K562 (cell line): ENCODE data around the gene PCDHGA8. TPM values are rescaled to one million over a fixed set of nuclear protein-coding genes. Genes with fewer than 3 reads are reported as not detected.

ENCODE experiments used
- CREB5 ChIP-seq: fragments of 250-450 bp; sonication (Bioruptor Pico); IDR thresholded peaks from 2 replicates; pipeline ENCODE4 v1.5.0; 2020; ENCODE audit warnings: mild to moderate bottlenecking
- DPF2 ChIP-seq: fragments of 450-650 bp; IDR thresholded peaks from 2 replicates; pipeline ENCODE4 v1.6.1; 2016
- FOXK2 ChIP-seq, 2 experiments: fragments of 450-650 bp; IDR thresholded peaks in 1 of 2; conservative IDR thresholded peaks in 1 of 2; 2 replicates each; pipeline ENCODE4 v1.6.1; 2016; ENCODE audit warnings: low read depth in 2 of 2, mild to moderate bottlenecking in 1 of 2
- ILK ChIP-seq: fragments of 450-650 bp; IDR thresholded peaks from 2 replicates; pipeline ENCODE4 v1.6.1; 2016; ENCODE audit warnings: missing genetic modification characterization, low read depth, mild to moderate bottlenecking, missing compliant biosample characterization, moderate library complexity, borderline replicate concordance
- KLF10 ChIP-seq: fragments of 250-450 bp; sonication (Bioruptor Pico); IDR thresholded peaks from 2 replicates; pipeline ENCODE4 v1.6.1; 2021; ENCODE audit warnings: matching md5 sums
- KLF16 ChIP-seq: IDR thresholded peaks from 2 replicates; pipeline ENCODE4 v1.6.1; 2016; ENCODE audit warnings: antibody characterized with exemption
- MTA1 ChIP-seq: fragments of 450-650 bp; IDR thresholded peaks from 2 replicates; pipeline ENCODE4 v1.6.1; 2017; ENCODE audit warnings: borderline replicate concordance
- NCOA1 ChIP-seq: fragments of 450-650 bp; IDR thresholded peaks from 2 replicates; pipeline ENCODE4 v1.6.1; 2016; ENCODE audit warnings: low read depth
- SMARCA4 ChIP-seq: fragments of 450-650 bp; IDR thresholded peaks from 2 replicates; pipeline ENCODE4 v1.6.1; 2016
- THRB ChIP-seq: fragments of 450-650 bp; formaldehyde crosslinking; conservative IDR thresholded peaks from 2 replicates; pipeline ENCODE4 v1.4.0; 2022; ENCODE audit warnings: mild to moderate bottlenecking, missing genetic modification characterization
- YY1 ChIP-seq, 3 experiments: IDR thresholded peaks; 2 replicates each; pipeline ENCODE4 v1.6.1; 2011; ENCODE audit warnings: low read length in 2 of 3, mild to moderate bottlenecking in 2 of 3, moderate library complexity in 2 of 3, borderline replicate concordance in 1 of 3, control low read depth in 1 of 3, low read depth in 1 of 3; ENCODE audit not compliant: insufficient read depth in 3 of 3, insufficient replicate concordance in 2 of 3, control insufficient read depth in 1 of 3, insufficient read length in 1 of 3; ENCODE audit errors: extremely low read depth in 1 of 3
- ZBTB7A ChIP-seq: IDR thresholded peaks from 2 replicates; pipeline ENCODE4 v1.6.1; 2011; ENCODE audit warnings: low read depth, mild to moderate bottlenecking, low read length, moderate library complexity, borderline replicate concordance; ENCODE audit not compliant: control insufficient read depth
- ZFPM2 ChIP-seq: fragments of 250-450 bp; sonication (Bioruptor Pico); IDR thresholded peaks from 2 replicates; pipeline ENCODE4 v1.5.1; 2022; ENCODE audit warnings: mild to moderate bottlenecking
- ZSCAN29 ChIP-seq: fragments of 450-650 bp; IDR thresholded peaks from 2 replicates; pipeline ENCODE4 v1.6.1; 2017
- polyA plus RNA-seq, 8 experiments: library from polyadenylated mRNA; depleted of rRNA in 4 of 8; stranded (reverse) in 5 of 8; unstranded in 3 of 8; fragments of >200 nt; fragmentation: Nextera tagmentation in 2 of 8; fragmentation: Illumina TruSeq in 1 of 8; extraction: Ambion mirVana in 2 of 8; extraction: Trizol in 1 of 8; gene quantifications; 2 replicates each; pipeline versions ENCODE4 v1.2.1 to v1.2.3, GENCODE V29; 2011 to 2014; ENCODE audit warnings: inconsistent platforms in 1 of 8, missing spikeins in 1 of 8
- total RNA-seq, 7 experiments: library from RNA; depleted of rRNA in 6 of 7; stranded (reverse); fragments of >200 nt in 6 of 7; fragmentation: Illumina TruSeq in 2 of 7; extraction: Trizol in 2 of 7; gene quantifications; 2 replicates each; pipeline versions ENCODE4 v1.2.1 to v1.2.3, GENCODE V29; 2011 to 2021; ENCODE audit warnings: low replicate concordance in 1 of 7
- TF ChIP-seq, protein P1 (sequence below): fragments of 250-450 bp; sonication (Bioruptor Pico); IDR thresholded peaks from 2 replicates; pipeline ENCODE4 v1.8.0; 2021; ENCODE audit warnings: borderline replicate concordance, mild to moderate bottlenecking, moderate library complexity; ENCODE audit not compliant: poor library complexity, severe bottlenecking
- TF ChIP-seq, protein P2 (sequence below): fragments of 250-450 bp; sonication (Bioruptor Pico); IDR thresholded peaks from 2 replicates; pipeline ENCODE4 v1.8.0; 2022; ENCODE audit warnings: inconsistent platforms

Gene PCDHGA8
- total and polyA plus RNA-seq, 9 of the 15 experiments (the other 6 are each of a cell fraction or from before 2014, with no cell fraction given) = 0.04 to 0.11 (median 0.07) TPM; not detected in 2

- TF ChIP-seq YY1 (IDR thresholded peaks at IDR 0.05; ENCODE audit: borderline replicate concordance in 1 of 3, control insufficient read depth in 1 of 3, extremely low read depth in 1 of 3, insufficient read depth in 3 of 3, insufficient read length in 1 of 3, insufficient replicate concordance in 2 of 3, low read depth in 1 of 3, low read length in 2 of 3) = no peak
- TF ChIP-seq, protein P1, sequence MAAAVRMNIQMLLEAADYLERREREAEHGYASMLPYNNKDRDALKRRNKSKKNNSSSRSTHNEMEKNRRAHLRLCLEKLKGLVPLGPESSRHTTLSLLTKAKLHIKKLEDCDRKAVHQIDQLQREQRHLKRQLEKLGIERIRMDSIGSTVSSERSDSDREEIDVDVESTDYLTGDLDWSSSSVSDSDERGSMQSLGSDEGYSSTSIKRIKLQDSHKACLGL = no peak
- TF ChIP-seq SMARCA4 = no peak
- no peak for TF ChIP-seq NCOA1
- TF ChIP-seq ZSCAN29 = peak; percentile 72
- TF ChIP-seq ZBTB7A = no peak
- TF ChIP-seq FOXK2 (conservative IDR thresholded peaks at IDR 0.05 in 1 of 2, IDR thresholded peaks at IDR 0.05 in 1 of 2; ENCODE audit: low read depth in 2 of 2) = no peak
- TF ChIP-seq MTA1 = no peak
- no peak for TF ChIP-seq ILK (tag)
- no peak for TF ChIP-seq DPF2
- no peak for TF ChIP-seq KLF10 (CRISPR knock-in tag)
- TF ChIP-seq, protein P2, sequence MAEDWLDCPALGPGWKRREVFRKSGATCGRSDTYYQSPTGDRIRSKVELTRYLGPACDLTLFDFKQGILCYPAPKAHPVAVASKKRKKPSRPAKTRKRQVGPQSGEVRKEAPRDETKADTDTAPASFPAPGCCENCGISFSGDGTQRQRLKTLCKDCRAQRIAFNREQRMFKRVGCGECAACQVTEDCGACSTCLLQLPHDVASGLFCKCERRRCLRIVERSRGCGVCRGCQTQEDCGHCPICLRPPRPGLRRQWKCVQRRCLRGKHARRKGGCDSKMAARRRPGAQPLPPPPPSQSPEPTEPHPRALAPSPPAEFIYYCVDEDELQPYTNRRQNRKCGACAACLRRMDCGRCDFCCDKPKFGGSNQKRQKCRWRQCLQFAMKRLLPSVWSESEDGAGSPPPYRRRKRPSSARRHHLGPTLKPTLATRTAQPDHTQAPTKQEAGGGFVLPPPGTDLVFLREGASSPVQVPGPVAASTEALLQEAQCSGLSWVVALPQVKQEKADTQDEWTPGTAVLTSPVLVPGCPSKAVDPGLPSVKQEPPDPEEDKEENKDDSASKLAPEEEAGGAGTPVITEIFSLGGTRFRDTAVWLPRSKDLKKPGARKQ (CRISPR knock-in tag) = no peak
- no peak for TF ChIP-seq CREB5 (CRISPR knock-in tag)
- no peak for TF ChIP-seq KLF16
- TF ChIP-seq ZFPM2 (CRISPR knock-in tag) = no peak
- no peak for TF ChIP-seq THRB (CRISPR knock-in tag)
Observed at GRCh38 chr5:141402553-141403243, 10.3 kb downstream of the PCDHGA8 start, which contains the start of gene PCDHGA9 (continued).
